Posterior vena cava (tissue), 2 donors: ENCODE results near the gene UCHL1. TPM values are rescaled to one million over a fixed set of nuclear protein-coding genes. Genes with fewer than 3 reads are reported as not detected.
A peak's percentile ranks its signal among the peaks of the same experiment; 100 is the strongest.

Source experiments
- DNase-seq: peaks from one replicate; pipeline ENCODE4 v3.0.0-alpha.2; 2020; ENCODE audit warnings: low spot score
- intact Hi-C, 2 donors: fragments of 100-400 bp; cut with DNase I; formaldehyde crosslinking; loops; one replicate each; pipeline versions ENCODE4 v1.14.1 to v1.14.2; 2022 to 2023
- long read RNA-seq, 2 donors: library from polyadenylated mRNA; unstranded; transcript quantifications; one replicate each; pipeline ENCODE4 v2.0.0, GENCODE V29; 2020 to 2021
- total RNA-seq, 2 donors: library from RNA; stranded (reverse); fragmentation: NEBNext Ultra II Directional; extraction: Animal tissue kit (Norgen Biotek cat#: 25700); gene quantifications; one replicate each; pipeline ENCODE4 v1.2.1, GENCODE V29; 2021
- donor health status: DM: yes; HTN: yes; CAD: no.
- donor health status: DM: yes; HTN: yes; CAD: no.

The UCHL1 gene
- total RNA-seq = 10 to 100 TPM; 22.1 to 31.0 TPM
- long read RNA-seq, donor 1, partial matches to known transcripts = 0 of 2 reads
- long read RNA-seq, donor 1, other reads (novel, unspliced or antisense) = 0 of 2 reads
- long read RNA-seq, donor 2, transcript UCHL1-209 (8 exons, 1,119 nt) = major isoform, 44 of 47 reads
- long read RNA-seq, donor 2, partial matches to known transcripts = 2 of 47 reads
- long read RNA-seq, donor 2, other reads (novel, unspliced or antisense) = 1 of 47 reads

GRCh38 chr4:41256740-41257256, at the start of gene UCHL1:
UCHL1 (plus strand) TSS chr4:41256928; CDS start chr4:41256977, 49 bp downstream.
- DNase-seq = peak; percentile 82

GRCh38 chr4:41207291-41207831, 49.4 kb upstream of the UCHL1 start:
- DNase-seq = peak; percentile 84
- intact Hi-C loops = no loop called here

More at GRCh38 chr4:41256740-41257256, at the start of gene UCHL1:
- intact Hi-C loops = no loop called here

- intact Hi-C loops = no loop called here
These were observed 47.5 kb upstream of the UCHL1 start for GRCh38 chr4:41209187-41209586.

GRCh38 chr4:41209901-41210300, 46.8 kb upstream of the UCHL1 start:
- intact Hi-C loops = loop anchor here (5.0 to 10.0 kb wide), 5 partner anchors 63 to 573 kb away; no protein-coding TSS in a partner anchor
- DNase-seq = no peak

More at GRCh38 chr4:41209187-41209586, 47.5 kb upstream of the UCHL1 start:
- DNase-seq = no peak

GRCh38 chr4:41211951-41212615, 44.6 kb upstream of the UCHL1 start:
- DNase-seq = no peak
- intact Hi-C loops = loop anchor here (5.0 to 10.0 kb wide), 5 partner anchors 65 to 575 kb away; no protein-coding TSS in a partner anchor

GRCh38 chr4:41212616-41213203, 44.0 kb upstream of the UCHL1 start:
- no peak for DNase-seq
- intact Hi-C loops = loop anchor here (5.0 to 10.0 kb wide), 5 partner anchors 65 to 575 kb away; no protein-coding TSS in a partner anchor

- intact Hi-C loops = loop anchor here (5.0 to 10.0 kb wide), 5 partner anchors 66 to 576 kb away; no protein-coding TSS in a partner anchor
These were observed 43.0 kb upstream of the UCHL1 start for GRCh38 chr4:41213625-41214135.

GRCh38 chr4:41214136-41214824, 42.4 kb upstream of the UCHL1 start, which contains the start of gene APBB2:
APBB2 (minus strand) TSS chr4:41214542; CDS start chr4:41033254, 181,288 bp downstream.
- intact Hi-C loops = loop anchor here (5.0 to 10.0 kb wide), 5 partner anchors 67 to 577 kb away; no protein-coding TSS in a partner anchor
- DNase-seq = peak; percentile 97

More at GRCh38 chr4:41213625-41214135, 43.0 kb upstream of the UCHL1 start:
- DNase-seq = no peak

GRCh38 chr4:41214825-41215146, 41.9 kb upstream of the UCHL1 start:
- intact Hi-C loops = loop anchor here (5.0 to 10.0 kb wide), 6 partner anchors 67 to 577 kb away; no protein-coding TSS in a partner anchor
- DNase-seq = no peak

GRCh38 chr4:41215155-41215554, 41.6 kb upstream of the UCHL1 start:
- DNase-seq = no peak
- intact Hi-C loops = loop anchor here (5.0 to 10.0 kb wide), 3 partner anchors 70 to 288 kb away; no protein-coding TSS in a partner anchor

- no peak for DNase-seq
- intact Hi-C loops = loop anchor here (5.0 to 10.0 kb wide), 3 partner anchors 71 to 289 kb away; no protein-coding TSS in a partner anchor
These were observed 40.8 kb upstream of the UCHL1 start for GRCh38 chr4:41215969-41216293.

GRCh38 chr4:41216294-41217019, 40.3 kb upstream of the UCHL1 start:
- DNase-seq = peak; percentile 88
- intact Hi-C loops = loop anchor here (5.0 to 10.0 kb wide), 3 partner anchors 72 to 289 kb away; no protein-coding TSS in a partner anchor

- intact Hi-C loops = loop anchor here (5.0 to 10.0 kb wide), 3 partner anchors 72 to 290 kb away; no protein-coding TSS in a partner anchor
- no peak for DNase-seq
These were observed 39.8 kb upstream of the UCHL1 start for GRCh38 chr4:41217020-41217333.

GRCh38 chr4:41217374-41217773, 39.4 kb upstream of the UCHL1 start:
- no peak for DNase-seq
- intact Hi-C loops = loop anchor here (5.0 to 10.0 kb wide), 3 partner anchors 73 to 290 kb away; no protein-coding TSS in a partner anchor

GRCh38 chr4:41218703-41219102, 38.0 kb upstream of the UCHL1 start:
- no peak for DNase-seq
- intact Hi-C loops = loop anchor here (5.0 to 10.0 kb wide), 3 partner anchors 74 to 291 kb away; no protein-coding TSS in a partner anchor

- intact Hi-C loops = loop anchor here (5.0 to 10.0 kb wide), 3 partner anchors 75 to 292 kb away; no protein-coding TSS in a partner anchor
- no peak for DNase-seq
These were observed 37.2 kb upstream of the UCHL1 start for GRCh38 chr4:41219421-41219950.

- no peak for DNase-seq
- intact Hi-C loops = no loop called here
These were observed 34.7 kb upstream of the UCHL1 start for GRCh38 chr4:41221850-41222645.
